NCI-H187 (cell line): Measurements from ENCODE around the gene REC114.
"Not testable (repeated sequence)": the region's sequence is repeated elsewhere in the genome, so short reads cannot be mapped to it uniquely, and the experiment has no call there.

ENCODE experiments used
- DNase-seq, 2 experiments: peaks; one replicate each; lab custom pipeline; 2025; lab: John Stamatoyannopoulos, UW

Gene REC114

GRCh38 chr15:73577593-73577992, 134.6 kb downstream of the REC114 start:
- not testable (repeated sequence) for DNase-seq

GRCh38 chr15:73578026-73578425, 135.1 kb downstream of the REC114 start:
- no peak for DNase-seq

DNA sequence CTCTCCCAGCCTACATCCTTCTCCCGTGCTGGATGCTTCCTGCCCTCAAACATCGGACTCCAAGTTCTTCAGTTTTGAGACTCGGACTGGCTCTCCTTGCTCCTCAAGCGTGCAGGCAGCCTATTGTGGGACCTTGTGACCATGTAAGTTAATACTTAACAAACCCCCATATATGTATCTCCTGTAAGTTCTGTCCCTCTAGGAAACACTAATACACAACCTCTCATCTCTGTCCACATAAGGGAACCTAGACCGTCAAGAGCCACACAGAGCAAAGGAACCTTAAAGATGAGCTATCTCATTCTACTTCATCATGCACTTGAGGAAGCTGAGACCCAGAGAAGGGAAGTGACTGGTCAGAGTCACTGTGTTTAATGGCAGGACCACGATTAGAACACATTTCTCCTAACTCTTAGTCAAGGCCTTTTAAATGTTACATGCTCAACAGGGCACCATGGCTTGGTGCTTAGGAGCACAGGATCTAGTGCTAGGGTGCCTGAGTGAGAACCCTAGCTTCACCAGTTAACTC, 140.0 kb downstream of the REC114 start:
- DNase-seq, result no peak

DNA sequence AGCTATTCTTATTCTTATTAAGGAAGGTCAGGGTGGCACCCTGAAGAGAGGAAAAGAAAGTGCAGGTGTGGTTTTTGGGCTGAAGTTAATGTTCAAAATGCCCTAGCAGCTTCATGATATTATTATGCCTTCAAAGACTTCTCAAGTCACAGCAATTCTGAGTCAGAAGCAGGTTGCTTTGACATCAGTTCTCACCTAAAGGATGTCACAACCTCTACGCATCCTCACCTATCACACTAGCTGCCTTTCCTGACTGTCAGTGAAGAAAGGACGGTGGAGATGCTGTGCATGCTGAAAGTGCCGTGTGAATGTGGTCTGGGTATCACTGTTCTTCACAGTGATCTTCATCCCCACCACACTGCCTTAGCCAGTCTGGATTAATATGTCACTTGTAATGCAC, 140.6 kb downstream of the REC114 start:
- no peak for DNase-seq

DNA sequence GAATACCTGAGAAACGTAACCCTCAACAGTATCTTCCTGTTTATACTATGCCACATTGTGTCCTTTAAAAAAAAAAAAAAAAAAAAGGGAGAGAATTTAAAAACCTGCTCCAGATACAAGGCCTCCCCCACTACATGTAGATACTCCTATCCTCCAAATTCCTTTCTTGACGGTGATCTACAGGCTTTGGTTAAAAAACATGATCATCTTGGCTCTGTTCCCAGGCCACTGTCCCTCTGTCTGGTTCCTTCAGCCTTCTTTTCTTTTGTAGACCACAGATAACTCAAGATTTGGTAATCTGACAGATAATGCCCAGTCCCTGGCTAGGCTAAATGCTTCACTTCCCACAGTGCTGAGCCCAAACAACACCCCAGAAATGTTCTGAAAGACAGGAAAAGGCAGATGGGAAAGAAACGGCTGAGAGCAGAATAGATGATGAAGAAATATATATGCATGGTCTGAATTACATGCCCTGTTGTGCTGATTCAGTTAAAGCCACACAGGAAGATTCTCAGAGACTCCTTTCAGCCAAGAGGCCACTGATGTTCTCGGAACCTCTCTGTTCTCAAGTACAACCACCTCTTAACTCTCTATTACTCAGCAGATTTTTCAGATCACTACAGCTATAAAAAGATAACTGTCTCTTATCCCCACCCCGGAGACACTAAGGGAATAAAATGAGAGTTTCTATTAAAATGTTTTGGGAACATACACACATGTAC, 141.9 kb downstream of the REC114 start:
- no peak for DNase-seq

DNA sequence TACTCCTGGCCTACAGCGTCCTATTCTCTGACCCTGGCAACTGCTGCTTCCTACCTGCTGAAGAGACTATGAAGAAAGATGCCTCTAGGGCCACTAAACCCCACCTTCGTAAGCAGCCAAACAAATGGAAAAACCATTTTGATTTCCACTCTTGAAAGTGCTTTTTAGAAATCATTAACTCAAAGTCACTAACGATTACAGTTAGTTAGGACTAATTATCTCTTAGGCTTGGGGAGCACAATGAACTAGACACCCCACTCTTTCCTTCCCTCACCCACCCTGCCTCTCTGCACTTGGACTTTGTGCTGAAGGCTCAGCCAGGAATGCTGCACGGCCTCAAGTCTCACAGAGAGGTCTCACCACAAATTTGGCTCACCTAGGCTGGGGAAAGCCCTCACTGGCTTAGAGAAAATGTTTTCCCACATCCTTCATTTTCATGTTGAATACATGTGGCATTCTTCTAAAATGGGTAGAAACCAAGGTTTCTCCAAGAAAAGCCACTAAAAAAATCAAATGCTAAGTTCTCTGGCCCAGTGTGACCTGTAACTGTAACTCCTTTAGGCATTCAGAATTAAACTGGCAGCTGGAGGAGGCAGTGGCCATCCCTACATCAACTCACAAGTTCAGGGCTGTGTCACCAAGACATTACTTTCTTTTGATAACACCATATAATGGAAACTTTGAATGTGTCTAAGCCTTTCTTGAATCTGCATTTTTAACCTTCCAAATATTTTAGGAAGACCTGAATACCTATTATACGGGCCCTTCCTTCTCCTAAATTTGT, 143.1 kb downstream of the REC114 start:
- no peak for DNase-seq

GRCh38 chr15:73589766-73590165, 146.8 kb downstream of the REC114 start:
- no peak for DNase-seq

DNA sequence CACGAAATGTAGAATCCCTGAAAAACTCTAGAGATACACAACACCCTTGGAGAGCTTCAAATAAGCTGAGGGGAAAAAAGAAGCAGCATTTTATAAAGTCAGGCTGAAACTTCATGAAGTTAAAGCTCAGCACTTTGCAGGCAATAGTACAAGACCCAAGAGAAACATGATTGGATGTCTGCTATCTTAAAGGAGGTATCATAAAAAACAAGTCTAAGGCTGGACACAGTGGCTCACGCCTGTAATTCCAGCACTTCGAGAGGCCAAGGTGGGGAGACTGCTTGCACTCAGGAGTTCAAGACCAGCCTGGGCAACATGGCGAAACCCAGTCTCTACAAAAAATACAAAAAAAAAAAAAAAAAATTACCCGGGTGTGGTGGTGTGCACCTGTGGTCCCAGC, 147.3 kb downstream of the REC114 start:
- DNase-seq, result no peak

- peak in 1 of 2 experiments; percentile 34 for DNase-seq
Measured at GRCh38 chr15:73593304-73594074, 150.5 kb downstream of the REC114 start.

DNA sequence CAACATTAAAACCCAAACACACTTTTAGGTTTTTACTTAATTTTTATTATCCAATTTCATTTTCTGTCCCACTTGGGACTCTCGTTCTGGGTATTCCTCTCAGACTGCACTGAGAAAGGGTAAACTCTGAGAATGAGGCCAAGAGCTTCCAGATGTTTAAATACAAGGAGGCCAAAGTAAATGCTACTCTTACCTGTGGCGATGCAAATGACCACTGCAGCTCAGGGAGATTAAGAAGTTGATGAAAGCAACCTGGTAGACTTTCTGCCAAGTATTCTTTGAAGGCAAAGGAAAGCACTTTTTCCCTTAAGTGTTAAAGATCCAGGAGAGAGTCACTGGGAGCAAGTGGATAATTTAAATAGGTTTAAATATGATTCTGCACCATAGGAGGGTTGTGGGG, 151.1 kb downstream of the REC114 start:
- DNase-seq, result no peak

GRCh38 chr15:73596174-73596573, 153.2 kb downstream of the REC114 start:
- DNase-seq, result no peak

DNA sequence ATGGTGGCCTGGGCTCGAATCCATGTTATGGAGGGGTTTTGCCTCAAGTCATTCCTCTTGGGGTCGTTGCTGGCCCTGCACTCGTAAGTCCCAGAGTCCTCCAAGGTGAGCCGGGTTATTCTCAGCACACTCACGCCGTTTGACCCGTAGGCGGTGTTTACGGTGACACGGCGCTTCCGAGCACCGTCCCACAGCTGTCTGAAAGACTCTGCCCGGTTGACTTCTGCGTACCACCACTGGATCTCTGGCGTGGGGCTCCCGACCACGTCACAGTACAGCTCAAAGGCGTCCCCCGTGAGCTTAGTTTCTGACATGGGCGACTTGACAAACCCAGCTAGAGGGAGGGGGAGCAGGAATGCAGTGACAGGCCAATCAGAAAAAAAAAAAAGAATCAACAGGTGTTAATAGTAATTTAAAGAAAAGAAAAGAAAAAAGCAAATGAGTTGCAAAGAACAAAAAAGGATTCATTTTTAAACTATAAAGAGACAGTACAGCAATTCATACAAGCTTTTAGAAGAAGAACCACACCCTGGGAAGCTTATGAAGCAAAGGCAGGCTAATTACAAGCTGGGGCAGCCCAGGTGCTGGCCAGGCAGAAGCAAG, 154.2 kb downstream of the REC114 start:
- DNase-seq, result no peak

DNA sequence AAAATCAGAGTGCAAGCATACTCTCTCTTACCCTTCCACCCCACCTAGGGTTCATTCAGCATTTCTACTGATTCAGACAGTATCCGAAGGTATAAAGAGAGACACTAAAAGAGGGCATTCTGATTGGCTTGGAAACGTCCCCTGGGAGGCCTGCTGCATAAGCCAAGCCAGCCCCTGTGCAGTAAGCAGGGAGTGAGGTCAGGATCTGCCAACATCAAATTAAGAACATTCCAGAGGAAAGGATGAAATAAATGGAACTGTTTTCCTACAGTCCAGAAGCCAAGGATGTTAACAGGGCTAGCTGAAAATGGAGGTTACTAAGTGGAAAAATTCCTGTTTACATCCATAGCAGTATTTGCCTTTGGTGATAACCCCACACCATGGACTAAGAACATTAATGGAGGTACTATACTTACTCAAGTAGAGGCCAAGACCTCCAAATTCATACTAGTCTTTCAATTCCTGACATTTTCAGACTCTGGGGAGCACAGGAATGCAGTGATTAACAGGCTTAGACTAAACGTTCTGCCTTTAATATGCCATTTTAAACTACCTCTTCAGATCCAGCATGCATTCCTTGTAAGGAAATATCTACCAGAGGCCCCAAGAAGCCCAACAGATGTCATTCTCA, 155.7 kb downstream of the REC114 start:
- no peak for DNase-seq

- DNase-seq, result no peak
Measured at GRCh38 chr15:73599934-73600333, 157.0 kb downstream of the REC114 start.

DNA sequence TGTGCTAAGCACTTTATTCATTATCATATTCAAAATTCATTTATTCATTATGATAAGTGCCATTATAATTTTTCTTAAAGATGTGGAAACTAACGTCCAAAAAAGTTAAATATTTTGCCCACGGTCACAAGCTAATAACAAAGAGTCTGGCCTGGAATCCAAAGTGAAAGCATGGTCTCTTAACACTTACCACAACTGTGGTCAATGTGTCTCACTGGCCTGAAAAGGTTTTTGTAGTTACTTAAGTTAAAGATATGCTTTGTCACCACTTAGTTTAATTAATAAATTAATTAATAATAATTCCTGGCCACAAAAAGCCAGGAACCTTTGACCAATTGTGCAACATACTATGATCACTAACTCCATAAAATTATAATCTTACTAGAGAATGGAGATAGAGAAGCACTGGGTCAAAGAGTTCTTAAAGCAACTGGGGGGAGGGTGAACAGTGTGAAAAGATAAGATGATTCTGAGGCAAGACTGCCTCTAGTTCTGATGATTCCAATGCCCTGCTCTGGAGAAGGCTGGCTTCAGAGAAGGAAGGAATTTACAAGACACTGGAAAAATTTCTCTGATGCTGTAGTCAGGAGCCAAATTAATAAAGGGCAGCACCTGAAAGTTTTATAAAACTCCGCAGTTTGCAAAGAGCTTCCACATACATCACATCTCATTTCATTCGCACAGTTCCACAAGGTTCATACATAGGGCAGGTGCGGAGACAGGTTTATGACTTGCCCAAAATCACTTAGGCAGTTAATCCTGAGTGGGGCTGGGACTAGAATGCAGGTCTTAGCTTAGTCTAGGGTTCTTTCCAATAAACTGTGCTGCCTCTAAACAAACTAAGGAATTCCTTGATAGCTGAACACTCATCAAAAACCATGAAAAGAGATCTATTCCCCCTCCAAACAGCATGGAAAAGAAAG, 157.7 kb downstream of the REC114 start:
- no peak for DNase-seq

GRCh38 chr15:73601451-73602445, 158.8 kb downstream of the REC114 start:
- no peak for DNase-seq

- DNase-seq, result no peak
Measured at GRCh38 chr15:73602446-73602843, 159.5 kb downstream of the REC114 start.

- DNase-seq, result no peak
Measured at GRCh38 chr15:73602992-73603391, 160.0 kb downstream of the REC114 start.

DNA sequence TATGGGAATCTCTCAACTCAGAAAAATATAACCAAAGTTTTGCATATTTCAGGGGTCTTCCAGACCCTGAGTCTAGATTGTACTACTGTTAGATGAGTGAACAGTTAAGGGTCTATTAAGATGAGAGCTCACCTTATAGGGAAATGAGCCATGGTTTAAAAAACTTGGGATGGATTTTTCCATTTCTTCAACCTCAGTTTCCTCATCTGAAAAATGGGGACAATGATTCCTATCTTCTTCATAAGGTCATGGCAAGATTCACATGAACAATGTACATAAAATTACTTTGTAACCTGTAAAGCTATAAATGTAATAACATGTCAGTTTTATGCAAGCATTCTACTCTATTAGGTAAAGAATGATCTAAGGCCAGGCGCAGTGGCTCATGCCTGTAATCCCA, 161.5 kb downstream of the REC114 start:
- no peak for DNase-seq
